HG03558 (cell line): ENCODE data around the gene CTDSPL2.
"Not testable (repeated sequence)": the region's sequence is repeated elsewhere in the genome, so short reads cannot be mapped to it uniquely, and the experiment has no call there.

ENCODE experiments used
- ATAC-seq: cut with Tn5 transposase; IDR thresholded peaks from one replicate; pipeline ENCODE4 v1.9.1; 2021; ENCODE audit warnings: moderate number of reproducible peaks; ENCODE audit not compliant: unreplicated experiment; ENCODE audit errors: extremely low read depth

Gene CTDSPL2

DNA sequence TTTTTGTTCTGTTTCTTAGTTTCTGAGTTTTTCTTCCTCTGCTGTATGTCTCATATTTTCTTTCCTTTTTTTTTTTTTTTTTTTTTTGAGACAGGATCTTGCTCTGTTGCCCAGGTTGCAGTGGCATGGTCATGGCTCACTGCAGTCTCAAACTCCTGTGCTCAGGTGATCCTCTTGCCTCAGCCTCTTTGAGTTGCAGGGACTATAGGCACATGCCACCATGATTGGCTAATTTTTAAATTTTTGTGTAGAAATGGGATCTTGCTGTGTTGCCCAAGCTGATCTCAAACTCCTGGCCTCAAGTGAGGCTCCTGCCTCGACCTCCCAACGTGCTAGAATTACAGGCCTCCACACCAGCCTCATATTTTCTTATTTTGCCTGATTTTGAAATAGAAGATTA, 51.9 kb downstream of the CTDSPL2 start:
- no peak for ATAC-seq

GRCh38 chr15:44482090-44482489, 54.7 kb downstream of the CTDSPL2 start:
- ATAC-seq = no peak

GRCh38 chr15:44485880-44486279, 58.5 kb downstream of the CTDSPL2 start:
- no peak for ATAC-seq

DNA sequence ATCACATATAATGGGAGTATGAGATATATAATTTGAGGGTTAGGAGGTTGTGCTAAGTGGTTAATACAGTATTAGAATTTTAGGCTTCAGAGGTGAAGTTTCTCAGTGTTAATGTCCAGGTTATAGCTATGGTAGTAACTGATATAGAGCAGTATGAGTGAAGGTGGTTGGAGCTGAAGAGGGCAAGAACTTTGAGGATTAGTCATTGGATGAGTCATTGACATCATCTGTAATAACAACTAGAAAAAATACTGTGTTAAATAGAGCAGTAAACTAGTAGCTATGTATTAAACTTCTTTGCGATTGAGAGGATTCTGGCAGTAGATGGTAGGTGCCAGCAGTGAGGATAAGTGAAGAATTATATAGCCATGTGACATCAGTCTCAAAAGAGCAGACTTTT, 62.0 kb downstream of the CTDSPL2 start:
- no peak for ATAC-seq

DNA sequence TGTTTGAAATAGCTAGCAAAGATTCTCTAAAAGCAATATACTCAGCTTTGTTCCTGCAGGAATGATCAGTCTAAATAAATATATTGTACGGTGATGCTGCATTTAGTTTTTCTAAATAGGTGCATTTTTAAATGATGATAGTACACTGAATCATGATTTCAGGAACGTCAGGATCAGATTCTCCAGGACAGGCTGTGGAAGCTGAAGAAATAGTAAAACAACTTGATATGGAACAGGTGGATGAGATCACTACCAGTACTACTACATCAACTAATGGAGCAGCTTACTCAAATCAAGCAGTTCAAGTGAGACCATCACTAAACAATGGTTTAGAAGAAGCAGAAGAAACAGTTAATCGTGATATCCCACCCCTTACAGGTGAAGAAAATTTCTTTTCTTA, 63.2 kb downstream of the CTDSPL2 start:
- no peak for ATAC-seq

- ATAC-seq = no peak
These were observed 64.6 kb downstream of the CTDSPL2 start for GRCh38 chr15:44492040-44492439.

DNA sequence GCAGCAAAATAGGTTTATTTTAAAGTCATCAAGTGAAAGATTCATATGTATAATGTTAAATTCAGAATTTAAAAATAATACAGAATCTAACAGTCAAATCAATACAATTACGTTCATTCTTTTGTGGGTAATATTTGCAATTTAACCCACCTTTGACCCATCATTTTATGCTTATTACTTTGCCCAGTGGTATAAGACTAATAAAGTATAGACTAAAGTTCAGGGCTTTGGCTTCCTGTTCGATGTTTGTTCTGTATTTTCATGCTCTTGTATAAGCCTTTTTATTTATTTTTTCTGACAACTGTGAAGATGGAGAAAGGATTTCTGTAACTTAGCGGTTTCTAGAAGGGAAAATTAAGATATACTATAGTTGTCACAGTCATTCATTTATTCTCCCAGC, 65.2 kb downstream of the CTDSPL2 start:
- ATAC-seq = no peak

- no peak for ATAC-seq
These were observed 68.1 kb downstream of the CTDSPL2 start for GRCh38 chr15:44495562-44495961.

- ATAC-seq = no peak
These were observed 73.1 kb downstream of the CTDSPL2 start for GRCh38 chr15:44500555-44500954.

GRCh38 chr15:44501768-44502366, 74.4 kb downstream of the CTDSPL2 start:
- ATAC-seq = no peak

DNA sequence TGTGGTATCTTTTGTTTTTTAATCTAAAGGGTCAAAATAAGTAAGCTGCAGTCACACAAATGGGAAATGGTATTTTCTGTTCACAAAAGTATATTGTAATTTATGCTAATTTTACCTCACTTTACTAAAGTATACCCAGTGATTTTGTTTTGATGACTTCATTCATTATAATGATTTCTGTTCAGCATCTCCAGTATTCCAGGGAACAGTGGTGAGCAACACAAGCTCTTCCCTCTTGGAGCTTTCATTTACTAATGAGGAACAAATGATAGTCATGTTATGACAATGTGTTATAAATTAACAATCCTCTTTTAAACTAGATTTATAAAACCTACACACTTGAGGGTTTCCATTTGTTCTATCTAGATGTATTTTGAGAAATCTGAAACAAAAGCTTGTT, 89.0 kb downstream of the CTDSPL2 start:
- ATAC-seq = no peak

GRCh38 chr15:44519537-44519936, 92.1 kb downstream of the CTDSPL2 start:
- no peak for ATAC-seq

DNA sequence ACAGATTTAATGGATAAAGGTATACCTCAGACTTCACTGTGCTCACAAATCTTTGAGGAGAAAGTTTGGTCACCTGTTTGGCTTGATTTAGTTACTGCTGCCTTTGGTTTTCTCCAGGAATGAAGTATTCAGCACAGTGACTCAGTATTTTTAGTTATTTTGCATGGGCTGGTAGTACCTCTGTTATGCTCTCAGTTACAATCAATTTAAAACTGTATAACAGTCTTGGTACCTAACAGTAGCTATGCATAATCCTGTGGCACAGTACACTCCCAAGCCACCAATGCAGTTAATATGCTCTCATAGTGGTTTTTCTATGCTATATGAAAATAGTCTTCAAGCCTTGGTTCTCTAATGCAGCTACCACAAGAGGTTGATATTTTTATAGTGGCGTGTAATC, 97.6 kb downstream of the CTDSPL2 start:
- no peak for ATAC-seq

GRCh38 chr15:44527241-44527640, 99.8 kb downstream of the CTDSPL2 start:
- no peak for ATAC-seq

GRCh38 chr15:44529864-44530604, 102.6 kb downstream of the CTDSPL2 start:
- ATAC-seq = no peak

DNA sequence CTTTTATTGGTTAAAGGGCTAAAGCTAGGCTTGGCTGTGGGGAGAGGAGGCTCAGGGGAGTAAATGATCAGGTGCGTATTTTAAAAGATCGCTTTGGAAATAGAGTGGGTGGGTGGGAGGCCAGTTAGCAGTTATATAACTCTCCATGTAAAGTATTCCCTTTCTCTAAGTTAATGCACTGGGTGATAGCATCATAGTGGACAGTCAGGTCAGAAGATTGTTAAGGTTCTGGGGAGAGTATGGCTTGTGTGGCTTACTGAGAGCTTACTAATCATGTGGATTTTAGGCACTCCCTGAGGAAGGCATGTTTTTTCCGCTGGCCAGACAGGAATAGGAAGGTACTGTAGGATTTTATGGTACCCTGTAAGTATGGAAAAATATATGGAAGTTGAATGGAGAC, 103.2 kb downstream of the CTDSPL2 start:
- no peak for ATAC-seq

- ATAC-seq = not testable (repeated sequence)
These were observed 104.8 kb downstream of the CTDSPL2 start for GRCh38 chr15:44532275-44532674.

GRCh38 chr15:44532689-44533088, 105.3 kb downstream of the CTDSPL2 start:
- ATAC-seq = no peak

DNA sequence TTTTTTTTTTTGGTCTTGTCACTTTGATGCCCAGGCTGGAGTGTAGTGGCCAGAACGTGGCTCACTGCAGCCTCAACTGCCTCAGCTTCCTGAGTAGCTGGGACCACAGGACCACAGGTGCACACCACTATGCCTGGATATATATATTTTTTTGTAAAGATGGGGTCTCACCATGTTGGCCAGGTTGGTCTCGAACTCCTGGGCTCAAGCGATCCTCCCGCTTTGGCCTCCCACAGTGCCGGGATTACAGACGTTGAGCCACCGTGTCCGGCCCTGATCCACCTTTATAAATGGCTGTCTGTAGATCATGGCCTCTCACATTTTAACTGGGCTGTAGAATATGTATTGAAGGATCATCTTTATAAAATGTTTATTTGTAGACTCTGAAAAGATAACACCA, 107.7 kb downstream of the CTDSPL2 start:
- ATAC-seq = no peak

DNA sequence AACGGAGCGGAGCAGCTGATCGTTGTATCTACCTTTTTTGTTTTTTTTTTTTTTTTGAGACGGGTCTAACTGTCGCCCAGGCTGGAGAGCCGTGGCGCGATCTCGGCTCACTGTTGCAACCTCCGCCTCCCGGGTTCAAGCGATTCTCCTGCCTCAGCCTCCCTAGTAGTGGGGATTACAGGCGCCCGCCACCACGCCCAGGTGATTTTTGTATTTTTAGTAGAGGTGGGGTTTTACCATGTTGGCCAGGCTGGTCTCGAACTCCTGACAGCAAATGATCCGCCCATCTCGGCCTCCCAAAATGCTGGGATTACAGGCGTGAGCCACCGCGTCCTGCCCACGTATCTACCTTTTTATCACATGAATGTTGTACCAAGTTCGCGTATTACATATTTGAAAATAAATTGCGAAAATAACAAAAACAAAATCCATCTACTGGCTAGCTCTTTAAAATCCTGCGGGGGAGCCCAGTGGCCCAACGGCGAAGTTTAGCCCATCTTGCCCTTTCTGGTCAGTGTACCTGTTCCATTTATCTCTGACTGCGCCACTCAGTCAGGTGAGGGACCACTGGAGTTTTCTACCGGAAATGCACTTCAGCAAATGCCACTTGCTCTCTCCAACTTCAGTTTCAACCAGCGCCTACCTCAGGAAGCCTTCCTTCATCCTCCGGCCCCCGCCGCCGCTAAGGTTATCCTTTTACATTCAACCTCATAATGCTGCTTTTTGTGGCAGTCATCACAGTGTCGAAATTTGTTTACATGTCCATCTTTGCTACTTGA, 108.3 kb downstream of the CTDSPL2 start:
- ATAC-seq = no peak

GRCh38 chr15:44536302-44536961, 109.0 kb downstream of the CTDSPL2 start:
- peak; percentile 24 for ATAC-seq
